ENCODE measurements around the gene PSG11.
"Not testable (repeated sequence)": the region's sequence is repeated elsewhere in the genome, so short reads cannot be mapped to it uniquely, and the experiment has no call there.

DNA sequence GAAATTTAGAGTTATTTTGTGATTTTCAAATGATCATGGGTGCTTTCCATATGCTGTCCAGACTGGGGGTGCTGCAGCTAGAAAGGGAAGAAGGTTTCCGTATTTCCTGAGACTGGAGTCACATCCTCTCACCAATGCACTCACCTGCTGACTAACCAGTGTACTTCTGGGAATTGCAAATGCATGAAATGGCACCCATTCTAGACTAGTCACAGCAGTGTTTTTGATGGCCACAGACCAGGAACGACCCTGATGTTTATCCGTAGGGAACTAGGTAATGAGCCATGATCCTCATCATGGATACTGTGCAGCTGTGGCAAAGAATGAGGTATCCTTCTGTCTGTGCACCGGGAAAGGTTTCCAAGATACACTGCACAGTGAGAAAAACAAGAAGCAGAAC is 37.1 kb downstream of the PSG11 start:
- TF ChIP-seq EZH2 (IDR thresholded peaks at IDR 0.05; ENCODE audit: low read depth, low read length, severe bottlenecking); MAFK (IDR thresholded peaks at IDR 0.05; ENCODE audit: low read depth, low read length); POLR2A (IDR thresholded peaks at IDR 0.05; ENCODE audit: control extremely low read depth in 1 of 2, low read depth in 2 of 2, low read length in 2 of 2); RNF2 (IDR thresholded peaks at IDR 0.05; ENCODE audit: borderline replicate concordance, low read depth, low read length, missing control alignments, poor library complexity, severe bottlenecking); JUN (IDR thresholded peaks at IDR 0.05; ENCODE audit: low read depth, low read length); TAF1 (IDR thresholded peaks at IDR 0.05; ENCODE audit: low read depth, low read length): not testable (repeated sequence)
- TF ChIP-seq, protein P1, sequence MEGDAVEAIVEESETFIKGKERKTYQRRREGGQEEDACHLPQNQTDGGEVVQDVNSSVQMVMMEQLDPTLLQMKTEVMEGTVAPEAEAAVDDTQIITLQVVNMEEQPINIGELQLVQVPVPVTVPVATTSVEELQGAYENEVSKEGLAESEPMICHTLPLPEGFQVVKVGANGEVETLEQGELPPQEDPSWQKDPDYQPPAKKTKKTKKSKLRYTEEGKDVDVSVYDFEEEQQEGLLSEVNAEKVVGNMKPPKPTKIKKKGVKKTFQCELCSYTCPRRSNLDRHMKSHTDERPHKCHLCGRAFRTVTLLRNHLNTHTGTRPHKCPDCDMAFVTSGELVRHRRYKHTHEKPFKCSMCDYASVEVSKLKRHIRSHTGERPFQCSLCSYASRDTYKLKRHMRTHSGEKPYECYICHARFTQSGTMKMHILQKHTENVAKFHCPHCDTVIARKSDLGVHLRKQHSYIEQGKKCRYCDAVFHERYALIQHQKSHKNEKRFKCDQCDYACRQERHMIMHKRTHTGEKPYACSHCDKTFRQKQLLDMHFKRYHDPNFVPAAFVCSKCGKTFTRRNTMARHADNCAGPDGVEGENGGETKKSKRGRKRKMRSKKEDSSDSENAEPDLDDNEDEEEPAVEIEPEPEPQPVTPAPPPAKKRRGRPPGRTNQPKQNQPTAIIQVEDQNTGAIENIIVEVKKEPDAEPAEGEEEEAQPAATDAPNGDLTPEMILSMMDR (IDR thresholded peaks at IDR 0.05; ENCODE audit: control extremely low read depth in 1 of 3, insufficient read depth in 1 of 3, low read depth in 1 of 3, low read length in 3 of 3), result not testable (repeated sequence)
